Measurements from ENCODE around the gene ARHGEF28. TPM values are rescaled to one million over a fixed set of nuclear protein-coding genes. Genes with fewer than 3 reads are reported as not detected.

Gene ARHGEF28
- total and polyA plus RNA-seq, 12 donors = 0.62 to 3.4 (median 1.5) TPM

GRCh38 chr5:73663860-73664240 lies 37.9 kb downstream of the ARHGEF28 start:
- no peak for TF ChIP-seq CTCF (IDR thresholded peaks at IDR 0.05)
- Histone ChIP-seq H3K4me3 (no peak overlapping the region), H3K27me3 (peaks cover 0 to 4% (median 0%) of the 10 kb centered on the region in 7 donors), H3K36me3 (no peaks in the 10 kb centered on the region), H3K9me3 (no peaks in the 10 kb centered on the region), H3K27ac (no peak overlapping the region), H3K4me1 (no peaks in the 10 kb centered on the region)
- no peak for ATAC-seq
- intact Hi-C loops (cut with DNase I) = no loop called here
- 85% methylated on average over 2 of the region's 2 CpGs for WGBS, 2 donors
- DNase-seq = no peak

- Histone ChIP-seq H3K27ac (no peak overlapping the region), H3K9me3 (no peaks in the 10 kb centered on the region), H3K4me1 (no peaks in the 10 kb centered on the region), H3K27me3 (peaks cover 0 to 4% (median 0%) of the 10 kb centered on the region in 7 donors), H3K4me3 (no peak overlapping the region), H3K36me3 (no peaks in the 10 kb centered on the region)
- TF ChIP-seq CTCF (IDR thresholded peaks at IDR 0.05) = no peak
- DNase-seq (no peak), ATAC-seq (no peak)
- intact Hi-C loops (cut with DNase I) = no loop called here
Measured at GRCh38 chr5:73664796-73665195, 38.8 kb downstream of the ARHGEF28 start.

GRCh38 chr5:73666891-73667290 lies 40.9 kb downstream of the ARHGEF28 start:
- 84 to 87% methylated on average over 4 of the region's 4 CpGs for WGBS, 2 donors
- H3K4me1 ChIP-seq = no peaks in the 10 kb centered on the region
- intact Hi-C loops (cut with DNase I) = no loop called here
- no peak overlapping the region for H3K27ac ChIP-seq
- ATAC-seq (no peak), DNase-seq (no peak)
- H3K4me3 ChIP-seq = no peak overlapping the region
- no peaks in the 10 kb centered on the region for H3K36me3 ChIP-seq
- H3K9me3 ChIP-seq = no peaks in the 10 kb centered on the region
- no peak for TF ChIP-seq CTCF (IDR thresholded peaks at IDR 0.05)
- peaks cover 0 to 4% (median 0%) of the 10 kb centered on the region in 7 donors for H3K27me3 ChIP-seq

GRCh38 chr5:73668017-73668416 lies 42.0 kb downstream of the ARHGEF28 start:
- TF ChIP-seq CTCF (IDR thresholded peaks at IDR 0.05) = no peak

More at GRCh38 chr5:73668017-73668416, 42.0 kb downstream of the ARHGEF28 start:
- 61 to 74% methylated on average over 4 of the region's 4 CpGs for WGBS, 2 donors
- DNase-seq (no peak), ATAC-seq (no peak)
- no peak overlapping the region for H3K4me3 ChIP-seq
- H3K36me3 ChIP-seq = no peaks in the 10 kb centered on the region
- H3K4me1 ChIP-seq = peaks cover 0 to 5% (median 0%) of the 10 kb centered on the region in 9 donors
- no peaks in the 10 kb centered on the region for H3K9me3 ChIP-seq
- intact Hi-C loops (cut with DNase I) = no loop called here
- peaks cover 0 to 4% (median 0%) of the 10 kb centered on the region in 7 donors for H3K27me3 ChIP-seq
- H3K27ac ChIP-seq = no peak overlapping the region
